GM18951 (cell line): ENCODE measurements around the gene DNTTIP2.

Experiments
- POLR2A ChIP-seq: IDR thresholded peaks from 4 replicates; pipeline ENCODE4 v1.6.1; 2011; ENCODE audit warnings: mild to moderate bottlenecking; ENCODE audit not compliant: insufficient read length, insufficient read depth; ENCODE audit errors: extremely low read depth
- in situ Hi-C: fragments of 300-500 bp; cut with MboI; formaldehyde crosslinking; loops from one replicate; pipeline ENCODE4 v1.12.0; 2022; ENCODE audit warnings: low sequenced_read_pairs, mixed read lengths, inconsistent platforms; ENCODE audit not compliant: unreplicated experiment

The DNTTIP2 gene

GRCh38 chr1:93841771-93842170 is 37.2 kb downstream of the DNTTIP2 start:
- no peak for TF ChIP-seq POLR2A
- in situ Hi-C loops, result loop anchor here (25.0 kb wide), 1 partner anchor 404 kb away; the partner anchor contains the start of gene FNBP1L

DNA sequence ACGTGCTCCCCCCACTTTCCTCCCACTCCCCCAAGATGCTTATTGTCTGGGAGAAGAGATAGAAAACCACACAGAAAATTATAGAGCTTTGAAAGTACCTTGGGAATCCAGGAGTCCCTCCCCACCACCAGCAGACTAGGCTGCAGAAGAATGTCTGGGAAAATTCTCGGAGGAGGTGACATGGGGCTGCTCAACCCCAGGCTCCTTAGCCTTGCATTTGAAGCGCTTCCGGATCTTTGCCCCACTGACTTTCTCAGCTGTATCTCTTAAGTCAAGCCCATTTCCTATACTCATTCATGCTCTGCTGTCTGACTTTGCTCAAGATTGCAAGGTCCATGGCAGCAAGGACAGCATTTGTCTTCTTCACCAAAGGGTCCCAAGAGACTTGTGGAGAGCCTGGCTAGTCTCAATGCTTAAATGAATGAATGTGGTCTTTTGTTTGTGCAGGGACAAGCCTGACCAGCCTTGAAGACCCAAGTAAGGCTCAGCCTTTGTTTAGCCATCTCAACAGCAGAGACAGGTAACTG is 38.0 kb downstream of the DNTTIP2 start:
- no peak for TF ChIP-seq POLR2A
- in situ Hi-C loops, result loop anchor here (25.0 kb wide), 1 partner anchor 404 kb away; the partner anchor contains the start of gene FNBP1L

DNA sequence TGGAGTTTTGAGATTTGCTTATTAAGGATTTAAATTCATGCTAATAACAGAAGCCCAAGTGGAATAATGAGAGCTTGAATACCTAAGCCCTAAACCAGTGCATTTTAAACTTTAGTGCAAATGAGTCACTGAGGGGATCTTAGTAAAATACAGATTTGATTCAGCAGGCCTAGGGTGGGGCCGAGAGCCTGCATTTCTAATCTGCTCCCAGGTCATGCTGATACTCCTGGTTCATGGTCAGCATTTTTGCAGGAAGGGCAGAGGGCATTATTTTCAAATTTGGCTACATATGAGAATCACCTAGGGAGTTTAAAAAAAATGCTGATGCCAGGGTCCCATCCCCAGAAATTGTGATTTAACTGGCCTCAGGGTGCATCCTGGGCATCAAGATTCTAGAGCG is 39.3 kb downstream of the DNTTIP2 start:
- TF ChIP-seq POLR2A, result no peak
- in situ Hi-C loops, result loop anchor here (25.0 kb wide), 1 partner anchor 402 kb away; the partner anchor contains the start of gene FNBP1L

GRCh38 chr1:93839307-93839706 is 39.7 kb downstream of the DNTTIP2 start:
- in situ Hi-C loops, result loop anchor here (25.0 kb wide), 1 partner anchor 402 kb away; the partner anchor contains the start of gene FNBP1L
- TF ChIP-seq POLR2A, result no peak

- in situ Hi-C loops, result loop anchor here (25.0 kb wide), 1 partner anchor 401 kb away; the partner anchor contains the start of gene FNBP1L
- TF ChIP-seq POLR2A, result no peak
Measured at GRCh38 chr1:93837961-93838360, 41.0 kb downstream of the DNTTIP2 start.

- in situ Hi-C loops, result loop anchor here (25.0 kb wide), 1 partner anchor 396 kb away; the partner anchor contains the start of gene FNBP1L
Measured at GRCh38 chr1:93833293-93833692, 45.7 kb downstream of the DNTTIP2 start.

DNA sequence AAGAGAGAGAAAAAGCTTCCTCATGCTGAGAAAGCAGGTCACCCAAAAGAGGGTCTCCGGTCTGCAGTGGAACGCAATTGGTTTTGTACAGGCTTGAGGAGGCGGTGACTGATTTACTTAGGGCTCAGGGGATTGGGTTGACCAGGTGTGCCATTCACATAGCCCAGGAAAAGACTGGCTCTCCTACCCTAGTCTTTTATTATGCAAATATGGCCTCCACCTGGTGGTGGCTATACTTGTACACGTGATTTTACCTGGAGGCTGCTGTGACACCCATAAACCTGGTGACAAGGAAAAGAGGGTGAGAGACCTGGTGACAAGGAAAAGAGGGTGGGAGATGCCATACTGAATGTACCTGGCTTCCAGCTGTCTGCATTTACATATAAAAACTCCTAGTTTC is 49.9 kb downstream of the DNTTIP2 start:
- in situ Hi-C loops, result loop anchor here (25.0 kb wide), 1 partner anchor 392 kb away; the partner anchor contains the start of gene FNBP1L
- no peak for TF ChIP-seq POLR2A

GRCh38 chr1:93828367-93828755 is 50.6 kb downstream of the DNTTIP2 start:
- in situ Hi-C loops, result loop anchor here (25.0 kb wide), 1 partner anchor 391 kb away; the partner anchor contains the start of gene FNBP1L
- no peak for TF ChIP-seq POLR2A

- in situ Hi-C loops, result loop anchor here (25.0 kb wide), 1 partner anchor 390 kb away; the partner anchor contains the start of gene FNBP1L
- no peak for TF ChIP-seq POLR2A
Measured at GRCh38 chr1:93827633-93828366, 51.2 kb downstream of the DNTTIP2 start.

DNA sequence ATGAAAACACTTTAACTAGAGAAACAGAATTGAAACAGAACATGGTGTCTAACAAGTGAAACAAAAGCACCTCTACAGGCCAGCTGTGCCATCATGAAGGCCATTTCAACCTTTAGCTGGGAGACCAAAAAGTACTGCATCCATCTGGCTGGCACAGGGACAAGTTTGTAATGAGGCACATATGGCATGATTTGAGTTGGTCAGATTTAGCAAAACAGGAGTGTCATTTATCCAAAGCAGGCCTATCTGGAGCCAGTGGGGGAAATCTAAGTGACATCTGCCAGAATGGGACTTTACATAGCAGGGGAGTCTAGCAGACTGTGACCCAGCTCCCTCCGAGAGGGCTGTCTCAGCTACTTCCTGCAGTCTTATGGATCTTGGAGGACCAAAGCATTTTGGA is 51.9 kb downstream of the DNTTIP2 start:
- no peak for TF ChIP-seq POLR2A
- in situ Hi-C loops, result loop anchor here (25.0 kb wide), 1 partner anchor 390 kb away; the partner anchor contains the start of gene FNBP1L

- in situ Hi-C loops, result loop anchor here (25.0 kb wide), 1 partner anchor 388 kb away; the partner anchor contains the start of gene FNBP1L
Measured at GRCh38 chr1:93824834-93825233, 54.2 kb downstream of the DNTTIP2 start.

DNA sequence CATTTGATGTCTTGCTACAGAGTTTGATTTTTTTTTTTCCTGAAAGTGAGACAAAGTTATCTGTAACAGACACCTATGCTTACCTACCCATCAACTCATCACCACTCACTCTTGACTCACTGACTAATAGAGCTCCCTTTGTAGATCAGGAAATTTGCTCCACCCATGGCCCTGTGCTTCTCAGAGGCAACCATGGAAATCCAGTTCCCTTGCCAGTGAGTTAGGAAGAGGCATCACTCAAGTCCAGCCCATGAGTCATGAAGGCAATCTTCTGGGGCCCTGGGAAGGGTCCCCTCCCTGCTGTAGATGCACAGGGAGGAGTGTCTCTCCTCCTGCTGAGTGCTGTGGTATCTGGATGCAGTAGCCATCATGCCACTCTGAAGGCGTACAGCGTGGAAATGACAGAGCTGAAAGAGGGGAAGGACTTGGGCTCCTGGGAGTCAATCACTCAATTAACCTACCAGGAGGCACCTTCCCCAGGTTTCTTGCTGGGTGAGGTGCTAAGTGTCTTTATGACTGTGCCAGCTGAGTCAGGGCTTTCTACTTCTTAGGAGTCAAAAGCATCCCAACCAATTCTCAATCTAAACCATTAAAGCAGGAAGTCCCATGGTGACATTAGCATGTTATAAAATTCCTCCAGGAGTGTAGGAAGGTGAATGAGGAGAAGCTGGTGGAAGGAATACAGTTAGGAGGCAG is 56.1 kb downstream of the DNTTIP2 start:
- in situ Hi-C loops, result no loop called here

More at GRCh38 chr1:93824834-93825233, 54.2 kb downstream of the DNTTIP2 start:
- TF ChIP-seq POLR2A, result no peak

More for the DNA sequence above, 56.1 kb downstream of the DNTTIP2 start:
- TF ChIP-seq POLR2A, result no peak
